DND-41 (cell line): ENCODE results near the gene CLN3.

Experiments used
- ATAC-seq: fragments of 200-7000 bp; cut with Tn5 transposase; 3 replicates; pipeline ENCODE4 v1.9.1; 2021; ENCODE audit warnings: low read depth; ENCODE audit not compliant: insufficient read depth
- DNase-seq: peaks from one replicate; pipeline ENCODE4 v3.0.0-alpha.2; 2020
- H2AFZ ChIP-seq: 2 replicates; pipeline ENCODE4 v1.6.0; 2012; ENCODE audit warnings: low read depth, low read length
- H3K27ac ChIP-seq: 2 replicates; pipeline ENCODE4 v1.5.1; 2012; ENCODE audit warnings: low read length, inconsistent platforms
- H3K27me3 ChIP-seq: fragments of 200-600 bp; sonication (generic); 2 replicates; pipeline ENCODE4 v1.6.0; 2012; ENCODE audit warnings: low read length, mild to moderate bottlenecking, inconsistent platforms; ENCODE audit not compliant: insufficient read depth, poor library complexity
- H3K36me3 ChIP-seq: 2 replicates; pipeline ENCODE4 v1.5.1; 2012; ENCODE audit warnings: low read length, inconsistent platforms; ENCODE audit not compliant: insufficient read depth
- H3K4me1 ChIP-seq: 2 replicates; pipeline ENCODE4 v1.5.1; 2012; ENCODE audit warnings: mild to moderate bottlenecking, low read length; ENCODE audit not compliant: insufficient read depth
- H3K4me2 ChIP-seq: 2 replicates; pipeline ENCODE4 v1.6.0; 2012; ENCODE audit warnings: mild to moderate bottlenecking, moderate library complexity, low read length, inconsistent platforms; ENCODE audit not compliant: insufficient read depth
- H3K4me3 ChIP-seq, 2 experiments: fragments of 200-600 bp in 1 of 2; shearing (Covaris generic) in 1 of 2; 2 replicates each; pipeline ENCODE4 v1.5.1; 2012 to 2016; ENCODE audit warnings: inconsistent platforms in 2 of 2, low read length in 2 of 2, mild to moderate bottlenecking in 2 of 2, low read depth in 1 of 2, moderate library complexity in 1 of 2
- H3K79me2 ChIP-seq: 2 replicates; pipeline ENCODE4 v1.6.0; 2012; ENCODE audit warnings: low read length, inconsistent platforms; ENCODE audit not compliant: insufficient read depth
- H3K9ac ChIP-seq: 2 replicates; pipeline ENCODE4 v1.6.0; 2012; ENCODE audit warnings: low read depth, mild to moderate bottlenecking, inconsistent platforms, low read length, moderate library complexity
- H3K9me3 ChIP-seq: 2 replicates; pipeline ENCODE4 v1.5.1; 2012; ENCODE audit warnings: low read length, moderate library complexity, mild to moderate bottlenecking, inconsistent platforms; ENCODE audit not compliant: insufficient read depth, severe bottlenecking
- H4K20me1 ChIP-seq: 2 replicates; pipeline ENCODE4 v1.6.0; 2012; ENCODE audit warnings: low read length; ENCODE audit not compliant: insufficient read depth
- CTCF ChIP-seq: IDR thresholded peaks from 2 replicates; pipeline ENCODE4 v1.5.1; 2012; ENCODE audit warnings: borderline replicate concordance, low read length, moderate library complexity, mild to moderate bottlenecking; ENCODE audit not compliant: poor library complexity, severe bottlenecking; ENCODE audit errors: extremely low read depth
- EZH2 ChIP-seq: IDR thresholded peaks from 3 replicates; pipeline ENCODE4 v1.6.1; 2012; ENCODE audit warnings: borderline replicate concordance, low read depth, mild to moderate bottlenecking, moderate library complexity, low read length, inconsistent platforms; ENCODE audit not compliant: severe bottlenecking

Gene CLN3

GRCh38 chr16:28499854-28500253 is 8.0 kb upstream of the CLN3 start:
- H3K4me3 ChIP-seq: no peak overlapping the region
- no peak overlapping the region for H3K27ac ChIP-seq
- no peaks in the 10 kb centered on the region for H3K79me2 ChIP-seq
- no peaks in the 10 kb centered on the region for H3K9me3 ChIP-seq
- no peak overlapping the region for H2AFZ ChIP-seq
- H3K27me3 ChIP-seq: no peaks in the 10 kb centered on the region
- no peak overlapping the region for H3K9ac ChIP-seq
- H3K4me1 ChIP-seq: peaks cover 9% of the 10 kb centered on the region
- no peaks in the 10 kb centered on the region for H3K36me3 ChIP-seq
- DNase-seq (no peak), ATAC-seq (no peak)
- H3K4me2 ChIP-seq: no peak overlapping the region
- no peaks in the 10 kb centered on the region for H4K20me1 ChIP-seq
- TF ChIP-seq EZH2: no peak
- no peak for TF ChIP-seq CTCF

- H2AFZ ChIP-seq: no peak overlapping the region
- H3K79me2 ChIP-seq: no peaks in the 10 kb centered on the region
- DNase-seq (no peak), ATAC-seq (no peak)
- TF ChIP-seq EZH2 (no peak), CTCF (no peak)
- no peak overlapping the region for H3K9ac ChIP-seq
- no peak overlapping the region for H3K4me2 ChIP-seq
- H4K20me1 ChIP-seq: no peaks in the 10 kb centered on the region
- H3K9me3 ChIP-seq: no peaks in the 10 kb centered on the region
- no peaks in the 10 kb centered on the region for H3K36me3 ChIP-seq
- peaks cover 18% of the 10 kb centered on the region for H3K4me1 ChIP-seq
- H3K27me3 ChIP-seq: no peaks in the 10 kb centered on the region
- H3K27ac ChIP-seq: no peak overlapping the region
- no peak overlapping the region for H3K4me3 ChIP-seq
These were observed 7.0 kb upstream of the CLN3 start for GRCh38 chr16:28498666-28499381.

- no peak overlapping the region for H3K27ac ChIP-seq
- H3K4me2 ChIP-seq: no peak overlapping the region
- no peak overlapping the region for H3K9ac ChIP-seq
- no peaks in the 10 kb centered on the region for H3K27me3 ChIP-seq
- H3K4me3 ChIP-seq: no peak overlapping the region
- no peak for DNase-seq
- no peaks in the 10 kb centered on the region for H4K20me1 ChIP-seq
- no peaks in the 10 kb centered on the region for H3K36me3 ChIP-seq
- peaks cover 26% of the 10 kb centered on the region for H3K4me1 ChIP-seq
- H3K79me2 ChIP-seq: peaks cover 5% of the 10 kb centered on the region
- H2AFZ ChIP-seq: no peak overlapping the region
- TF ChIP-seq EZH2 (no peak), CTCF (no peak)
- H3K9me3 ChIP-seq: no peaks in the 10 kb centered on the region
- ATAC-seq: no peak
These were observed 6.2 kb upstream of the CLN3 start for GRCh38 chr16:28497861-28498599.
